GM12873 (cell line): Measurements from ENCODE around the gene HAPLN3.
A peak's percentile ranks its signal among the peaks of the same experiment; 100 is the strongest.

Source experiments
- TF ChIP-seq, protein P1 (sequence below): IDR thresholded peaks from 2 replicates; pipeline ENCODE4 v1.5.1; 2012; ENCODE audit warnings: low read depth, mild to moderate bottlenecking, moderate library complexity, low read length, control low read depth; ENCODE audit not compliant: insufficient read depth; ENCODE audit errors: missing control alignments

HAPLN3 gene

DNA sequence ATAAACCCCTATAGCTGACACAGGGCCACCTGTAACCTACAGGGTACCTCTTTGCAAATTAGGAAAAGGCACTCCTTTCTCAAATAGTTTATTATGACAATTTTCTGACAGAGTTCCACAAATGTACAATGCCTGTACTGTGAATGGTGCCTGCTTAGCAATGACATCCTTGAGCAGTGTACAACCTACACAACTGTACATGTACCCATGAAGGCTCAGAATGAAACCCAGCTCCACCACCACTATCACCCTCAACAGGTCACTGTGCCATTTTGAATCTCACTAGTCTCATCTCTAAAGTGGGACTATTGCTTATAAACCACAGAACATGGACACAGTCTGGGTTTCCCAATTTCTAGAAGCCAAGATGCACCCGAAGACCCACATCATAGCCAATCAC is 10.8 kb upstream of the HAPLN3 start:
- TF ChIP-seq, protein P1, sequence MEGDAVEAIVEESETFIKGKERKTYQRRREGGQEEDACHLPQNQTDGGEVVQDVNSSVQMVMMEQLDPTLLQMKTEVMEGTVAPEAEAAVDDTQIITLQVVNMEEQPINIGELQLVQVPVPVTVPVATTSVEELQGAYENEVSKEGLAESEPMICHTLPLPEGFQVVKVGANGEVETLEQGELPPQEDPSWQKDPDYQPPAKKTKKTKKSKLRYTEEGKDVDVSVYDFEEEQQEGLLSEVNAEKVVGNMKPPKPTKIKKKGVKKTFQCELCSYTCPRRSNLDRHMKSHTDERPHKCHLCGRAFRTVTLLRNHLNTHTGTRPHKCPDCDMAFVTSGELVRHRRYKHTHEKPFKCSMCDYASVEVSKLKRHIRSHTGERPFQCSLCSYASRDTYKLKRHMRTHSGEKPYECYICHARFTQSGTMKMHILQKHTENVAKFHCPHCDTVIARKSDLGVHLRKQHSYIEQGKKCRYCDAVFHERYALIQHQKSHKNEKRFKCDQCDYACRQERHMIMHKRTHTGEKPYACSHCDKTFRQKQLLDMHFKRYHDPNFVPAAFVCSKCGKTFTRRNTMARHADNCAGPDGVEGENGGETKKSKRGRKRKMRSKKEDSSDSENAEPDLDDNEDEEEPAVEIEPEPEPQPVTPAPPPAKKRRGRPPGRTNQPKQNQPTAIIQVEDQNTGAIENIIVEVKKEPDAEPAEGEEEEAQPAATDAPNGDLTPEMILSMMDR, result no peak

DNA sequence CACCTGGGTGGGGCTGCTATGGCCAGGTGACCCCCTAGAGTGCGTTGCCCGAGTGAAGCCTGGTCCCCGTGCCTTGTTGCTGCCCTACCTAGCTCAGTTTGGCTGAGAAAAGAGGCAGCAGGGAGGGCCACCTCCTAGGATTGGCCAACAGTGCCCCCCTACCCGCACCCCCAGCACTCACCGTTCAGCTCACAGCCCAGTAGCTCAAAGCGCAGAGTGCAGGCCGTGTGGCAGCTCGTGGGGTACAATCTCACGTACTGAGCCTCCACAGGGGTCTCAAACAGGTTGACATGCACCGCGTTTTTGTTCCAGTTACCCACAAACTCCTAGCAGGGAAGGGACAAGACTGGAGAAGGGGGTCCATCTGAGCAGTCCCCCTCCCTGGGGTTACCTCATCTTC is 10.2 kb upstream of the HAPLN3 start:
- TF ChIP-seq, protein P1, result no peak

DNA sequence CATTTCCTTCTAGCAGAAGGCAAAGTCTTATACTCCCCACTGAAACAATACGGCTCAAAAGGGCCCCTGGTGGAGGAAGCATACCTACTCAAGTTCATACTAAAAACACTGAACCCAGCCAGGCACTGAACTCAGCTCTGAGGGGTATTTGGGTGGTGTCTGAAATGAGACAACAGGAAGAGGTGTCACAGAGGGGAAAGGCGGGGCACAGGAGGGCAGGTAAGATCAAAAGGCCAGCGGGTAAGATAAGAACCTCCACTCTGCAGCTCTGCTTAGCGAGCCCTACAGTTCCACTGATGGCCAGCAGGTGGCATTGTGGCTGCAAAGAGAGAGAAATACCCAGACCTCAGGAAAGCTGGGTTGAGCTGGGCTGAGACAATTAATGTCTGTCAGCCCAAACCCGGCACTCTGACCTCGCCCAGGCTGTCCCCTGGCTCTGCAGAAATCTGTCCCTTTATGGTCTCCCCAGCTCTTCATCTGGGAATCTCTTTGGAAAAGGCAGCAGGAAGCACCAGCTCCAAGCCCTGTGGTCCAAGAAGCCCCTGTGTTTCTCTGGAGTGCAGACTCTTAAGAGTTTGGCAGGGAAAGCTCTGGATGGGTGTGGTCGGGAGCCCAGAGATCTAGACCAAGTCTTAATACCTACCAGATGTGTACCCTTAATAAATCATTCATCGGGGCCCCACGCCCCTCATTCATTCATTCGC is 9.4 kb upstream of the HAPLN3 start:
- TF ChIP-seq, protein P1, result peak; percentile 99

DNA sequence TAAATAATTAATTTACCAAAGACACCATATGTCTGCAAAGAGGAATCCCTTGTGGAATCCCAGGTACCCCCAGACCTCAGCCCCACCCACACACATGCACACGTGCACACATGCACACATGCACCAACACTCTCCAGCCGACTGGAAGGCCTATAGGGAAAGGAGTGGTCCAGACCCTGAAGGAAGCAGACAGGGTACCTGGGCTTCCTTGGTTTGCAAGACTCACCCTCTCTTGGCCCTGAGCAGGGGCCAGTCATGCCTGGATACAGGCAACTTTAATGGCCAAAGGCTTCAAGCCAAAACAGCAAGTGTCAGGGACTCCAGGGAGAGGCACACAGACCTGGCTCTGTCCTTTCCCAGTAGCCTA is 8.9 kb upstream of the HAPLN3 start:
- TF ChIP-seq, protein P1, result no peak

DNA sequence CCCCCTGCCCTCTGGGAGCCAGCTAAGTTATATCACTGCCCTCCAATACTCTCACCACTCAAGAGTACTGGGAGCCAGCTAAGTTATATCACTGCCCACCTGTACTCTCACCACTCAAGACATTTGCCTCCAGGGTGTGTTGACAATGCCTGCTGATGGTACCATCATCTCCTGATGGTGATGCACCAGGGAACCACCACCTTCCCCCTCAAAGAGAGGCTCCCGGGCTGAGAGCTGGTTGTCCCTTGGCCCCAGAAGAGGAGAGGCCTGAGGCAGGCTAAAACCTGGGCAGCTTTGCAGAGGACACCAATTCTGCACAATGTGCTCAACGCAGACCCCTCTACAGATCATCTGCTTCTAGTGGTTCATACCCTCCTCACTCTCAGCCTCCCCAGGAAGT is 7.5 kb upstream of the HAPLN3 start:
- TF ChIP-seq, protein P1, result no peak

DNA sequence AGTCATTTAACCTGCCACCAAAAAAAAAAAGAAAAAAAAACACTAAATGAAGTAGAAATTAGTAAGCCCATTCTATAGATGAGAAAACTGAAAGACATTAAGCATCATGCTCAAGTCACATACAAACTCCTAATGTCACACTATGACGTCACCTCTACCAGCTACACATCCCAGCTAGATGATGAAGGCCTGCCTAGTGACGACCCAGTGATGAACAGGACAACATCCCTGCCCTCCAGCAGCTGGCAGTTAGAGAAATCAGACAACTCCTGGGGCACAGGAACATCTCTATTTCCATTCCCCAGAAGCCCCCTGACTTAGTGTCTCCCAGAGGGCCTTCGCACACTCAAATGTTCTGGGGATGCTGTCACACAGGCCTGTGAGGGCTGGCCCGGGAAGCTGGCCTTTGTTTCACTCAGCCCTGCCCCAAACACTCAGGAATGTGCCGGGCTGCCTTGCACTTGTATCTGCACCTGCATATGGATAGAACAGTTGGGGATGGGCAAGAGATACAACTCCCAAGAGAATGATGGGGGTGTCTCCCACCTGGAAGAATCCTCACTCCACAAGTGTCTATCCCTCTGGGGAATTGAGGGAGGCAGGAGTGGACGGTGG is 7.0 kb upstream of the HAPLN3 start:
- TF ChIP-seq, protein P1, result no peak

DNA sequence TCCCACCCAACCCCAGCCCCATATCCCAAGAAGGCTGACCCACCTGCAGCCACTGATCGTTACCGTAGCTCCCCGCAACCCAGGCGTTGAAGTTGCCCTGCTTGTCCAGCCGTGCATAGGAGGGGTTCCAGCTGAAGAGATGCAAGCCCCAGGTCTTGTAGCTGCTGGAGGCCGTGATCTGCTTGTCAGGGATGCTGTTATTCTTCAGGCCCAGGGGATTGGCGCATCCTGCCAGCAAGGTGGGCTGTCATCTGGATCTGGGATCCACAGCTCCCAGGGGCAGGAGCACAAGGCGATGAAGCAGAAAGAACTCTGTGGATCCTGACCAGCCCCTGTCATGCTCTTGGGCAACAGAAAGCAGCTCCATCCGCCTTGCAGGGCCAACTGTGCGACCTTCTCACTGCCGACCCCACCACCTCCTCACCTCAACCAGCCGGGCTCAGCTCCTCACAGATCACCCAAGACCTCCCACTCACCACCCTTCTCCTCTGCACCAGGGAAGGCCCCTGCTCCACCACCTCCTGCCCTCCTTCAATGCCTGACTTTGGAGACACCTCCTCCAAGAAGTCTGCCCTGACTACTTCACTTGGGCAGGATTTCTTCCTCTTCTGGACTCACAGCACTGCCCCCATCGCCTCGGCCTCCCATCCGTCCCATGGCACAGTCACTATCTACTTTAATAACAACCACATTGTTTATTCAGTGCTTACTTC is 6.3 kb upstream of the HAPLN3 start:
- TF ChIP-seq, protein P1, result no peak
